ENCODE data around the gene PAX9.
"Not testable (repeated sequence)": the region's sequence is repeated elsewhere in the genome, so short reads cannot be mapped to it uniquely, and the experiment has no call there.

PAX9 gene

DNA sequence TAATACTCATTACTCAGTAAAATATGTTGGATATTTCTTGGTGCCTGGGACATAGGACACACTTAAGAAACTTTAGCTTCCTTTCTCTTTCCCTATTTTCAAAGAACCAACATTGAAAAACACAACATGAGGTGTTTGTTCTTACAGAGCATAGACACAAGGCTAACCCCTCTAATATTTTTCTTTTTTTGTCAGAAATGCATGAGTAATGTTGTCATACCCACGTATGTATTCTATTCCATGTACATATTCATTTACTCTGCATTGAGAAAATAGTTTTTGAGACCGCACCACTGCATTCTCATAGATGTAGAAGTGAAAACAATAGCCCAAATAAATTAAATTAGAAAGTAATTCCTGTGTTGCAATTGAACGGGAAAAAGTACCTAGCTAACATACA, 13.0 kb downstream of the PAX9 start:
- DNase-seq = no peak

- no peak for DNase-seq
These were observed 13.9 kb downstream of the PAX9 start for GRCh38 chr14:36675581-36675980.

- DNase-seq = no peak
These were observed 14.6 kb downstream of the PAX9 start for GRCh38 chr14:36676236-36676635.

DNA sequence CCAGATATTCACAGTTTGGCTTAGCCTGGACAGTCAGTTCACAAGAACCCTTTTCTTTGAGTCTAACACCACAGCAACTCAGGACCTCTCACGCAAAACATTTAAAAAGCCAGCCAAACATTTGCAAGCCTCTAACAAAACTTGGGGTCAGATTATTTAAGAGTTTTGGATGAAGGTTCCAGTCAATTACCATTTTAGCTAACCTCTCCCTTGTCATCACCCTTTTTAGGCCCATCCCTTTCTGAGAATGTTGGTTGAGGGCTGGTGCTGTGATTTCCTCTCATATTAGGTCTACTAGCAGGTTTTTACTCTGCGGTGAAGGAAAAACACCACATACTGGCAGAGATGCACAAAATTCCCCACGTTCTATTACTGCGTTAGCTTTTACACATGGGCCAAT, 20.7 kb downstream of the PAX9 start:
- DNase-seq = no peak

DNA sequence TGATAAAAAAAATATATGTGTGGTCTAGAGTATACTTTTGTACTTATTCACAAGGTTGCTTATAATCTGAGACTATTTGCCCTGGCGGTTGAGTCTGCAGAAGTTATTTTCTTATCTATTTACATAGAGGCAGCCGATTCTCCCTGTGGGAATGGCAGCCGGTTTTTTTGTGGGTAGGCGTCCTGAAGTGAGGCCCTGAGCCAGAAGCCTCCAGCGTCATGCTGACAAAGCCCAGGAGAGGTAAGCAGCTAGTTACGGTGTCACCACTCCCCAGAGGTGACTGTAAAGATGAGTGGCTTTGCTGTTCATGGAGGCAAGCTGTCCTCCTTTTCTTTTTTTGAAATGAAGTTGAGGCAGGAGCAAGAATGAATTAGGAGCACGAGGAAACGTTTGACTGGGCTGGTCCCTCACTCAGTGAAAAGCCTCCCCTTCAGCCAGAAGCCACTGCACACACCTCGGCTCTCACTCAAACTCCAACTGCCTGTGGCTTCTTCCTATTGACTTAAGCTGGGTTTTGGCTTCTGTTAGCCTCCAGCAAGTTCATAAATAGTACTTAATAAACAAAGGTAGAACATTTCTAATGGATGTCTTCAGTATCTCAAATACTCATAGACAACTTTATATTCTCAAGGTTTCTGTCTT, 21.5 kb downstream of the PAX9 start:
- DNase-seq = no peak

DNA sequence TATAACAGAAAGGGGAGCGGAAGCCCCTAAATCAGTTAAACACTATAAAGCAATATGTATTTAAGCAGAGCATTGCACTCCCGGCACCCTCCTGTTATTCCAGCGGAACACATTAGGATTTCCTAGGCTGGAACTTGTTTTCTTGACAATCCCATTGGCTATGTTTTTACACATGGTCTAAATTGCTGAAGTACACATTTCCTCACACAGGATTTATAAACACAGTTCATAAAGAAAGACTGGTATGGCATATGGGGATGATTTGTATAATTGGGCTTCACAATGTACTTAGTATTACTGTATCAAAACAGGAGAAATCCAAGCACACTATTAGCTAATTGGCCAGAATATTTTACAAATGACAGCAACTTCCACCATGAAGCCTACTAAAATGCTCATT, 23.3 kb downstream of the PAX9 start:
- DNase-seq = no peak

DNA sequence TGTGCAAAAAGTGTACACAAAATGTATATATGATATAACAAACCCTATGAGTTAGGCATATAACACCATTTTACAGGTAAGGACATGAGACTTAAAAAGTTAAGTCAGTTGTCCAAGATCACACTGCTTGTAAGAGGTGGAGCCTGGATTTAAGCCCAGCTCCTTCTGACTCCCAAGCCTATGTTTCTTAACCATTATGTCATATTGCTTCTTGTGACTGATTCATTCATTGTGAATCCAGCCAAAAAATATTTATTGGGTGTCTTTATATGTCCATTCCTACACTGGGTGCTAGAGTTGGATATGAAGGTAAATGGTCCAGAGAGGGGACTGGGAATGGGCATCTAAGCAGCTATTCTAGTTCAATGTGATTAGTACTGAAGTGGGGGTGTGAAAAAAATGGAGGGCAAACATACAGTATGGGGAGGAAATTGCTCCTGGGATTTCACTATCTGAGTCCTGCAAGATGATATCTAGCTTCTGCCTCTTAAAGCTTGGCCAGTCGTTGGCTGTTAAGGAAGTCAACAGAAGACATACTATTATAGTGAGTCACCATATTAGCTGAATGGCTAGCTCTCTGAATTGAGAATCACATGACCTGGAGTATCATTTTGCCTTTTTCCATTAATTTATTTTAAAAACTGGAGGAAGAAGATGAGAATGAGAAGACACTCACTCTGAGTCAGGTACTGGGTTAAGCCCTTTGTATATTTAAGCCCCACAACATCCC, 28.8 kb downstream of the PAX9 start:
- DNase-seq = no peak

GRCh38 chr14:36699420-36699819, 37.8 kb downstream of the PAX9 start:
- not testable (repeated sequence) for DNase-seq

- DNase-seq = no peak
These were observed 39.0 kb downstream of the PAX9 start for GRCh38 chr14:36700651-36701050.

GRCh38 chr14:36701132-36701531, 39.5 kb downstream of the PAX9 start:
- no peak for DNase-seq

DNA sequence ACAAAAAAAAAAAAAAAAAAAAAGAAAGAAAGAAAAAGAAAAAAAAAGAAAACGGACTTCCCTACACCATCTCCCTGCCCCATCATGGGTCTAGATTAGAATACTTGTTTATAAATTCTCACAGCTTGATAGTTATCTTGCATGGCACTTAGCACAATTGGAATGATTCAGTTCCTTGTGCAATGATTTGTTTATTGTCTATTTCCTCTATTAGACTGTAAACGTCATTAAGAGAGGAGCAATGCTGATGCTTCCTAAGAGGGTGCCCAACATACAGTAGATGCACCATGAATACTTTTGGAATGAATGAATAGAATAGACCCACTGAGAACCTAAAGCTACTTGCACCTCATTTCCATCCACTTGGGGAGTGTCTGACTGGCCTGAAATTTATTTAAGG, 40.8 kb downstream of the PAX9 start:
- DNase-seq = no peak

DNA sequence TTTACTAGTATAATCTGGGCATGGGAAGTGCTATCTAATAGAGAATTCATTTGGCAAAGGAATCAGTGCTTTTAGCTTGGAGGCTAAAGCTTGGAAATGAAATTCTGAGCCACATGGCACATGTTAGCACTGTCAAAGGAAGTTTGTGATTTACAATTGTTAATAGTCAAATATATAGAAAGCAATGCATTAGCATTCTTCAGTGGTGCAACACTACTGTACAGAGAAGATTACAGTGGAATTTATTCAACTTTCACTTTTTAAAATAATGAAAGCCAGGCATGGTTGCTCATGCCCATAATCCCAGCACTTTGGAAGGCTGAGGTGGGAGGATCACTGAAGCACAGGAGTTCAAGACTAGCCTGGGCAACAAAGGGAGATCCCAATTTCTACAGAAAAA, 45.9 kb downstream of the PAX9 start:
- no peak for DNase-seq

GRCh38 chr14:36713960-36714703, 52.5 kb downstream of the PAX9 start:
- no peak for DNase-seq

DNA sequence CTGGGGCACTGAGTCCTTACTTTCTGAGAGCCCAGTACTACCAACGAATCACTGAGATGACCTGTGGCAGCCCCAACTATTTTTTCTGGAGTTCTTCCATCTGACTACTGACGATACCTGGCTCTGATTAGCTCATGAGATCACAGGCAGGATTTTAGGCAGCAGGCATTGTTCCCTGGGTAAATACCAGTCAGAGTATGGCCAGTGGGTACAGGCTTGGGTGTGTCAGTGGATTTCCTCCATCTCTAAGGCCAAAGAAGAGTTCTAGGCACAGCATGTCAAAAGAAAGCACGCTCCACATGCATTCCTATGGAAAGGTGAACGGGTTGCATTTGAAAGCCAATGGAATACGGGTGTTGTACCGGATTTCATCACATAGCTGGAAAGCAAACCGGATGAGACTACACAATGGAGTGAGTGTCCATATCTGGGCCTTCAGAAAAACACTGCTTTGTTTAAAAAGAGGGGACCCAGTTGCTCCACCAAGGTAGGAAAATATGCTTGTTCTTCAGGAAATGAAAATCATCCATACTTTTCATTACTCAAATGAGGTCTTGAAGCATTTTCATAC, 55.0 kb downstream of the PAX9 start:
- DNase-seq = no peak

DNA sequence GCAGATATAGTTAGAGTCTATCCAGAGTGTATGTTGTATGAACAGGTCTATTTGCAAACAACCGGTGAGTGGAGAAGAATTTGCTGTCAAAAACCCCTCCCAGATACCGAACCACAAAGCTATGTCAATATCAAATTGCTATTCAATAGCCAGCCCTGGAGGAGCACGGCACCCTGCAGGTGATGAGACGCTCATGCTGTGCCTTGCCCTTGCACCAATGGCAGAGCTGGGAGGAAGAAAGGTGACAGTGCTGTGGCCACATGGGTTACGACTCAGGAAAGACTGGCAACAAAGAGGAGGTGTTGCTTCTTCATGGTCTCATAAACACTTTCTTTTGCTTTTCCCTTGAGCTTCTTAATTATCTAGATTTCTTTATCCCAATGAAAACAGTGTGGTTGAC, 55.7 kb downstream of the PAX9 start:
- DNase-seq = no peak

DNA sequence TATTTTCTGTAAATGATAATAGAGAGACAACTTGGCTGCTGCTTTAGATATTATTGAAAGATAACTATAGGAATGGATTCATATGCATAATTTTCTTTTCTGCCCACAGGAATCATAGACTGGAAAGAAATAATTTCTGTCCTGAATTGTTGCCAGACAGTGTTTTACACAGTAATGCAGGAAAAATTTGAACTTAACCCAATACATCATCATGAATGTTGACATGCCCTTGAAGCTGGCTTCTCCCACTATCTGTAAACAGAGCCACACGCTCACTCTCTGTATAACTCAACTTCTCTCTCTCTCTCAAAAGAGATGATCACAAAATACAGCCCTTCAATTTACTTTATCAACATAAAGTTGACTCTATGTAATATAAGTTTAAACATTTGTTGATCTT, 56.6 kb downstream of the PAX9 start:
- no peak for DNase-seq

- no peak for DNase-seq
These were observed 58.2 kb downstream of the PAX9 start for GRCh38 chr14:36719823-36720222.

DNA sequence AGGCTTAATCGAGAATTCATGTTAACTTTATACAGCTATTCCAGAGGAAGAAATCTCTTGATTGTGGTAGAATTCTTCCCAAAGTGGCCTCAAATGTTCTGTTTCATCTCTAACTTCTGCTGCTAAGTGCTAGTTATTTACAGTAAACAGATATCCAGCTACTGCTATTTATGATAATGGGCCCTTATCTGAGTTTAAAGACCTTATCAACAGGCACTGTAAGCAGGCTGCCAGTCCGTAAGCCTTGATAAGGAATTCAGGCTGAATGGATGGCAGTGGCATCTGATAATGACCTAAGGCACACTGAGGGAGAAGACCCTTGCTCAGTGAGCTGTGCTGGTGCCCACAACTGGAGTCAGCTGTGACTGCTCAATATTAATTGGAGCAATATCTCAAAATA, 59.0 kb downstream of the PAX9 start:
- DNase-seq = no peak

- DNase-seq = no peak
These were observed 60.2 kb downstream of the PAX9 start for GRCh38 chr14:36721877-36722276.

DNA sequence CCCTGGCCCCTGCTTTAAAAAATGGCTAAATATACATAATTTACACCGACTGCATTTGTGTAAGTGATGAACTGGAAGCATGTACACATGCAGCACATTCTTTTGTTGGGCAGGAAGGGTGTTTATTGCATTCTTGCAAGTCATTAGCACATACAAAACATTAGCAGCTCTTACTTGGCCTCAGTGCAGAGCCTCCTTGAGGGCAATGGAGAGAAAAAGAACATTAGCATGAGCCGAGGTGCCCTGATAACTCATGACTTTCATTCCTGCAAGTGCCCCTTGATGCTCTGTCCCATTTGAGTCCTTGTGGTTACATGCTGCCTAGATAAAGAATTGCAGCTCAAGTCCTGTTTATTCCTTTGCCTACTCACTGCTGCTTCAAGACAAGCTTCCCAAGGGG, 61.9 kb downstream of the PAX9 start:
- DNase-seq = no peak

- no peak for DNase-seq
These were observed 62.5 kb downstream of the PAX9 start for GRCh38 chr14:36724162-36724561.

DNA sequence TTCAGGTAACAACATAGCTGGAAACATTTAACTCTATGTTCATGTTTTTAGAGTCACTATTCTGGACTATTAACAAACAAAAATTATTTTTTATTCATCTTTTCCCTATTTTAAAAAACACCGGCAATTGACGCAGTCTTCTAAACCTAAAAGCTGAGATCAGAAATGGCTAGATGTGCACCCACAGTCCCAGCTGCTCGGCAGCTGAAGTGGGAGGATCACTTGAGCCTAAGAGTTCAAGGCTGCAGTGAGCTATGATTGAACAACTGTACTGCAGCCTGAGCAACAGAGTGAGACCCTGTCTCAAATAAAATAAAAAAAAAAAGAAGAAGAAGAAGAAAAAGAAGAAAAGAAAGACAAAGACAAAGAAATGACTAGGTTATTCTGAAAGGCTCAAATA, 64.5 kb downstream of the PAX9 start:
- no peak for DNase-seq
